B cell (primary cell): Measurements from ENCODE around the gene SPATA3.

Experiments
- EZH2 ChIP-seq: IDR thresholded peaks from 2 replicates; pipeline ENCODE4 v1.6.1; 2012; ENCODE audit warnings: borderline replicate concordance, low read depth, mild to moderate bottlenecking, moderate library complexity, low read length; ENCODE audit not compliant: insufficient read depth, poor library complexity, severe bottlenecking
- TF ChIP-seq, protein P1 (sequence below): fragments of 200-600 bp; IDR thresholded peaks from one replicate; pipeline ENCODE4 v1.8.0; 2022; ENCODE audit warnings: antibody characterized with exemption, mild to moderate bottlenecking

DNA sequence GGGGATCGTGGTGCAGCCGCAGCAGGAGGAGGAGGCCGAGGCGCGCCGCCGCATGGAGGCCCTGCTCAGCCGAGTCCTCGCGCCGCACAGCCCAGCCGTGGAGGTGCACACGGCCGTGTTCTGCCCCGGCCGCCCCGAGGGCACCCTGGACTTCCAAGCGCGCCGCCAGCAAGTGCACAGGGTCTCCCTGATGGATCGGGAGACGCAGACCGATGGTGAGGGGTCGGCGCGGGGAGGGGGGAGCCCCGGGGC lies 5.1 kb upstream of the SPATA3 start:
- TF ChIP-seq, protein P1, sequence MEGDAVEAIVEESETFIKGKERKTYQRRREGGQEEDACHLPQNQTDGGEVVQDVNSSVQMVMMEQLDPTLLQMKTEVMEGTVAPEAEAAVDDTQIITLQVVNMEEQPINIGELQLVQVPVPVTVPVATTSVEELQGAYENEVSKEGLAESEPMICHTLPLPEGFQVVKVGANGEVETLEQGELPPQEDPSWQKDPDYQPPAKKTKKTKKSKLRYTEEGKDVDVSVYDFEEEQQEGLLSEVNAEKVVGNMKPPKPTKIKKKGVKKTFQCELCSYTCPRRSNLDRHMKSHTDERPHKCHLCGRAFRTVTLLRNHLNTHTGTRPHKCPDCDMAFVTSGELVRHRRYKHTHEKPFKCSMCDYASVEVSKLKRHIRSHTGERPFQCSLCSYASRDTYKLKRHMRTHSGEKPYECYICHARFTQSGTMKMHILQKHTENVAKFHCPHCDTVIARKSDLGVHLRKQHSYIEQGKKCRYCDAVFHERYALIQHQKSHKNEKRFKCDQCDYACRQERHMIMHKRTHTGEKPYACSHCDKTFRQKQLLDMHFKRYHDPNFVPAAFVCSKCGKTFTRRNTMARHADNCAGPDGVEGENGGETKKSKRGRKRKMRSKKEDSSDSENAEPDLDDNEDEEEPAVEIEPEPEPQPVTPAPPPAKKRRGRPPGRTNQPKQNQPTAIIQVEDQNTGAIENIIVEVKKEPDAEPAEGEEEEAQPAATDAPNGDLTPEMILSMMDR = no peak
- TF ChIP-seq EZH2 = no peak
